ENCODE measurements around the gene DYNC1H1.

GRCh38 chr14:102081231-102082080 lies 117.1 kb downstream of the DYNC1H1 start:
- TF ChIP-seq CTCF (conservative IDR thresholded peaks at IDR 0.05) (no peak), ZFX (IDR thresholded peaks at IDR 0.05) (no peak)

Measured in C4-2B (cell line).